Retina (tissue), 1 donor: ENCODE measurements around the gene RBX1.
A peak's percentile ranks its signal among the peaks of the same experiment; 100 is the strongest.
"Not testable (repeated sequence)": the region's sequence is repeated elsewhere in the genome, so short reads cannot be mapped to it uniquely, and the experiment has no call there.

Experiments used
- DNase-seq: peaks from one replicate; pipeline ENCODE4 v3.0.0-alpha.2; 2016

The RBX1 gene

DNA sequence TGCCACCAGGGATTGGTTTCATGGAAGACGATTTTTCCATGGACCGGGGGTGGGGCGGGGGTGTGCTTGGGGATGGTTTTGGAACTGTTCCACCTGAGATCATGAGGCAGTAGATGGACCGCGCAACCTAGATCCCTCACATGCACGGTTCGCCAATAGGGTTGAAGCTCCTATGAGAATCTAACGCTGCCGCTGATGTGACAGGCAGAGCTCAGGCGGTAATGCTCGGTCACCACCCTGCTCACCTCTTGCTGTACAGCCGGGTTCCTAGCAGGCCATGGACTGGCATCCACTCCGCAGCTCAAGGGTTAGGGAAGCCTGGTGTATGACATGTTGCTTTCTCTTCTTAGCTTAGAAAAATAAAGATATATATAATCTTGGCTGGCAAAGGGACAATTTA is 22.0 kb downstream of the RBX1 start:
- no peak for DNase-seq

DNA sequence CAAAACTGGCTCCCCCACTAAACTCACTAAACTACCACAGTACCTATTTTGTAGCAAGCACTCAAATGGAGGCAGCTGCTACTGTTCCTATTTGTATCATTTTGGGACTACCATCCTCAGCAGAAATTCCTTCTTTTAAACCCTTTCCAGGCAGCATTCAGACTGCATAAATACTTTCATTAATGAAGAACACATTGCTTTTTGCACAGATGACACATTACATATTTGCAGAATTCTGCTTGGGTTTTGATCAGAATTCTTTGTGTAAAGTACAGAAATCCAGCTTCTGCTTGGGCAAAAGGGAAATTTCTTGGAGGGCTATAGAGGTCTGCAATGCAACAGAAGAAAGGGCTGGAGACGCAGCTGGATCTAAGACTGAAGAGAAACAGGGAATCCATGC is 24.2 kb downstream of the RBX1 start:
- DNase-seq: no peak

DNA sequence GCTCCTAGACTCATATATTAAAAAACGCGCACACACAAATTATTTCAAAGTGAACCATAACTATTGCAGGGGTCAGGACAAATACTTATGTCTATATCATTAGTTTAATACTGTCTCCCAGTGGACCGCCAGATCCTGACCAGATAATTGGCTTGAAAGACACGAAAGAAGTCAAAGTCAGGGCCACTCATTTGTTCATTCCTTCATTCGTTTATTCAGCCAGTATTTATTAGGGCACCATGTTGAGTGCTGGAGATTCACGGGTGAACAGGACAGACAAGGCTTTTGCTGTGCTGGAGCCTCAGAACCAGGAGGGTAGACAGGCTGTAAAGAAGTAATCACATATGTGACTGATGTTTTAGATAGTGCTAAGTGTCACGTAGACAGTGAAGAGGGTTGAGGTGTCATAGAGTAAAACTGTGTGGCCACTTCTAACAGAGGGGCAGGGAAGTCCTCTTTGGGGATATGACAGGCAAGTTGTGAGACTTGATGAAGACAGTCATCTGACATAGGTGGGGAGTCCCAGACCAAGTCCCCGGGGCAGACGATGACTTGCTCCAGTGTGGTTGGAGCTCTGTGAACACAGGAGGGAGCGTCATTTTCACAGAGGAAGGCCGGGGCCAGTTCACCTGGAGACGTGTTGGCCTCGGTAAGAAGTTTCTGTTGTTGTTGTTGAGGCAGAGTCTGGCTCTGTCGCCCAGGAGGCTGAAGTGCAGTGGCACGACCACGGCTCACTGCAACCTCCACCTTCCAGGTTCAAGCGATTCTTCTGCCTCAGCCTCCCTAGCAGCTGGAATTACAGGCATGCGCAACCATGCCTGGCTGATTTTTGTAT is 25.9 kb downstream of the RBX1 start:
- DNase-seq: no peak

DNA sequence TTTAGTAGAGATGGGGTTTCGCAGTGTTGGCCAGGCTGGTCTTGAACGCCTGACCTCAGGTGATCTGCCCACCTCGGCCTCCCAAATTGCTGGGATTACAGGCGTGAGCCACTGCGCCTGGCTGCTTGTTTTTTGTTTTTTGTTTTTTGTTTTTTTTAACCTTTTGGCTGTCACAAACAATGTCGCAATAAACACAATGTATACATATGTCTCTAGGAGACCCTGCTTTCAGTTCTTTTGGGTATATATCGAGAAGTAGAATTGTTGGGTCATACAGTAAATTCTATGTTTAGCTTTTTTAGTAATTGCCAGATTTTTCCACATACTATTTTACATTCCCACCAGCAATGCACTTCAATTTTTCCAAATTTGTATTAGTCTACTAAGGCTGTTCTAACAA is 28.0 kb downstream of the RBX1 start:
- DNase-seq: no peak

DNA sequence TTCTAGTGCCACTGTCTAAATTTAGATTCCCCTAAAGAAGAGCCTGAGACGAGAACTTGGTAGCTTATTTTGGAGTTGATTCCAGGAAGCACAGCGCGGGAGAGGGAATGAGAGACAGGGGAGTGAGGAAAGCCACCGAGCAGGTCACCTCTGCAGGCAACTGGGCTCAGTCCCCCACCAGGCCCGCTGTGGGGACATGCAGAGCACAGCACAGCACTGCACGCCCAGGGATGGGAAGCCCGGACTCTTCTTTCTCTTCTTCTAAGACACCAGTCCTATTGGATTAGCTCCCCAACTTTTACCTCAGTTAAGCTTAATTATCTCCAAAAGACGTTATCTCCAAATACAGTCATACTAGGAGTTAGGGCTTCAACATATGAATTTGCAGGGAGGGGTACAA is 28.7 kb downstream of the RBX1 start:
- no peak for DNase-seq

- DNase-seq: no peak
These were observed 31.6 kb downstream of the RBX1 start for GRCh38 chr22:40982482-40983385.

- DNase-seq: no peak
These were observed 40.1 kb downstream of the RBX1 start for GRCh38 chr22:40991298-40991697.

DNA sequence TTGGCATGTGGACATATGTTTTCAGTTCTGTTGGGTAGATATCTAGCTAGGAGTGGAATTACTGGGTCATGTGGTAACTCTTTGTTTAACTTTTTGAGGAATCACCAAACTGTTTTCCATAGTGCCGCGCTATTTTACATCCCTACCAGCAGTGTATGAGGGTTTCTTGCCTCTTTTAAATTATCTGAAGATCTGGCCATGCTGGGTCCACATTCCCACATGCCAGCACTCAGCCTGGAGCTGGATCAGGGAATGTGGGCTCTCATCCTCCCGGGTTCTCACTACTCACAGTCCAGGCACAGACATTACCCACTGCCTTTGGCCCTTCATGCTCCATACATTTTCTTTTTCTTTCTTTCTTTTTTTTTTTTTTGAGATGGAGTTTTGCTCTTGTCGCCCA is 44.6 kb downstream of the RBX1 start:
- no peak for DNase-seq

GRCh38 chr22:40997520-40997919 is 46.3 kb downstream of the RBX1 start:
- no peak for DNase-seq

GRCh38 chr22:41000040-41000565 is 48.9 kb downstream of the RBX1 start:
- no peak for DNase-seq

DNA sequence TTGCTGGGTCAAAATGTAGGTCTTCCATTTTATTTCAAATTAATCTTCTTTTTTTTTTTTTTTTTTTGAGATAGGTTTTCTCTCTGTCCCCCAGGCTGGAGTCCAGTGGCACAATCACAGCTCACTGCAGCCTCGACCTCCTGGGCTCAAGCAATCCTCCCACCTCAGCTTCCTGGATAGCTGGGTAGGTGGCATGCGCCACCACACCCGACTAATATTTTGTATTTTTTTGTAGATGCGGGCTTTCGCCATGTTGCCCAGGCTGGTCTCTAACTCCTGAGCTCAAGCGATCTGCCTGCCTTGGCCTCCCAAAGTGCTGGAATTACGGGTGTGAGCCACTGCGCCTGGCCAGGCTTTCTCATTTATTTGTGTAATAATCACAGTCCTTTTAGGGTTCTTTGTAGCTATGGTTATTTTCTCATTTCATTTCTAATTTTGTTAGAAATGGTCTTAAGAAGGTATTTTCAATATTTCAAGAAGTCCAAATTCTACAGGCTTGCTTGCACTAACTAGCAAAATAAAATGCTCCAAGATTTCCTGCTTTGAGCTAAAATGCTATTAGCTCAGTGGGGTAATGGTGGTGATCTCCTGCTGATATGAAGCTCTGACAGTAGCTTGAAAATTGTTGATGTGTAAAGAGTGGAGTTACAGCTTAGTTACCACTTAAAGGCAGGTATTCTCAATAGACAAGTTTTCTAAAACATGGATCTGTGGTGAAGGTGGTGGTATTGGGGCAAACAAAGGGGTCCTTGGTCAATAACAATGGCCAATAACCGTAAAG is 50.0 kb downstream of the RBX1 start:
- no peak for DNase-seq

GRCh38 chr22:41001722-41002122 is 50.5 kb downstream of the RBX1 start:
- DNase-seq: no peak

- DNase-seq: not testable (repeated sequence)
These were observed 51.2 kb downstream of the RBX1 start for GRCh38 chr22:41002386-41002785.

DNA sequence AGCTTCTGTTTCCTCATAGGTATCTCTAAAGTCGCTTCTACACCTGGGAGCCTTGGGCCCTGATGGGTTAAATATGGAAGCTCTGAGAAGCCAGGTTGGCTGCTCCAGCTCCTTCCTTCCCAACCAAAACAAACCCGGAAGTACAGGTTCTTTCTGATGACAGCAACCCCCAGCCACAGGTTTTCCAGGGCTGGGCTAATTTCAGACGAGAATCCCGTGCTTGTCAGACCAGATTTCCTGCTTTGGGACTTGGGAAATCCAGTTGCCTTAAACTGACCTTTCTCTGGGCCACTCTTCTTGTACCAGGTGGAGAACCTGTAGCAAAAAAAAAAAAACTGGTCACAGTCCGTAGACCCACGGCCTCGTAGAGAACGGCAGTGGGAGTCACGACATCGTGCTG is 51.9 kb downstream of the RBX1 start:
- no peak for DNase-seq

DNA sequence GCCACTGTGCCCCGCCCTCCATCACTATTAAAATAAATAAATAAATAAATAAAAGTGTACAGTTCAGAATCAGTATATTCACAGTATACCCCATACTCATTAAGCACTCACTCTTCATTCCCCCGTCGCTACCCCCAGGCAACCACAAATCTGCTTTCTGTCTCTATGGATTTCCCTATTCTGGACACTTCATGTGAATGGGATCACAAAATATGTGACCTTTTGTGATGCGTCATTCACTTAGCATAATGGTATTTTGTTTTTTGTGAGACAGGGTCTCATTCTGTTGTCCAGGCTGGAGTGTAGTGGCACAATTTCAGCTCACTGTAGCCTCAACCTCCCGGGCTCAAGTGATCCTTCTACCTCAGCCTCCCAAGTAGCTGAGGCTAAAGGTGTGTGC is 52.8 kb downstream of the RBX1 start:
- no peak for DNase-seq

DNA sequence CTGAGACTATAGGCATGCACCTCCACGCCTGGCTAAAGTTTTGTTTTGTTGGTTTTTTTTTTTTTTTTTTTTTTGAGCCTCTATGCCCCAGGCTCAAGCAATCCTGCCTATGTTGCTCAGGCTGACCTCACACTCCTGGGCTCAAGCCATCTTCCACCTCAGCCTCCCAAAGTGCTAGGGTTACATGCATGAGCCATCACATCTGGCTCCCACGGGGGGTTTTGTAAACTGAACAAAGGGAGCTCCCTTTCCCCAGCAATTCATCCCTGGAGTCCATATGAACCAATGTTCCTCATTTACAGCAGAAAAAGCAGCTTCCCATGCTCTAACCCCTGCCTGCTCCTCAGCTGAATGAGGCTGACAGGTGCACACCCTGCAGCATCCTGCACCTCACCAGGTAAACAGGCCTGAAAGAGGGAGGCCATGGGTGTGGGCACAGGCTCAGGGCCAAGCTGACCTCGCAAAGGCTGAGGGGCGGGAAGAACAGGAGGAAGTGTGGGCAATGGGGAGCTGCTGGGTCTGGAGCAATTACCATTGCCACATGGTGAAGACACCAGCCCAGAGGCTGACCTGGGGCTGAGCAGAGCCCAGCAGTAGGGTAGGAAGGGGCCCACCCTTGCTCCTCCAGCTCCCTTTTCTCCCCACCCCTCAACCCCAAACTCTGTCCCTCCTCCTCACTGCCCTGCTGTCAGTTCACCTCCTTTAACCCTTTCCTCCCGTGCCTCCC is 58.2 kb downstream of the RBX1 start:
- no peak for DNase-seq

DNA sequence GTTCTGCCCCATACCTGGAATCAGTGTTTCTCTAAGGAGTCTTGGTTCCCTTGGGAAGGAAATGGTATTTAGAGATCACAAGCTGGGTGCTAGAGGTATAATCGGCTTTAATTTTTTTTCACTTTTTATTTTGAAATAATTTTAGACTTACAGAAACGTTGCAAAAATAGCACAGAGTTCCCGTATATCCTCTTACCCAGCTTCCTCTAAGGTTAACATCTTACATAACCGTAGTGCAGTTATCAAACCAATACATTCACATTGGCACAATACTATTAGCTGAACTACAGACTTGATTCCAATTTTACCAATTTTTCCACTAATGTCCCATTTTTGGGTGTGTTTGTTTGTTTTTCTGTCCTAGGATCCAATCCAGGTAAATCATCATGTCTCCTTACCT is 63.8 kb downstream of the RBX1 start:
- DNase-seq: no peak

- peak; percentile 72 for DNase-seq
These were observed 70.0 kb downstream of the RBX1 start for GRCh38 chr22:41021061-41021612.

GRCh38 chr22:41021613-41022454 is 70.7 kb downstream of the RBX1 start:
- DNase-seq: peak; percentile 46

- peak; percentile 95 for DNase-seq
These were observed 71.5 kb downstream of the RBX1 start for GRCh38 chr22:41022470-41023298.
